CD4-positive, alpha-beta memory T cell (primary cell): Measurements from ENCODE around the gene GPHA2. TPM values are rescaled to one million over a fixed set of nuclear protein-coding genes. Genes with fewer than 3 reads are reported as not detected.

Source experiments
- CTCF ChIA-PET: fragments of 350-600 bp; sonication (Branson Sonifier 250); formaldehyde crosslinking; loops from one replicate; lab custom pipeline; 2021; ENCODE audit warnings: inconsistent platforms; ENCODE audit not compliant: partially characterized antibody; lab: Charles Lee
- POLR2A ChIA-PET: fragments of 350-600 bp; sonication (Branson Sonifier 250); formaldehyde crosslinking; loops from one replicate; lab custom pipeline; 2021; ENCODE audit not compliant: partially characterized antibody; lab: Charles Lee
- DNase-seq, 5 donors: peaks; one replicate each; pipeline versions ENCODE4 v3.0.0 to v3.0.0-alpha.2; 2020 to 2022; ENCODE audit warnings: mixed read lengths in 1 of 5
- H3K27ac ChIP-seq: one replicate; pipeline ENCODE4 v1.7.0; 2013; ENCODE audit warnings: low read depth, low read length
- H3K27me3 ChIP-seq: 2 replicates; pipeline ENCODE4 v1.7.0; 2013; ENCODE audit warnings: mild to moderate bottlenecking, low read length, moderate library complexity; ENCODE audit not compliant: insufficient read depth
- H3K36me3 ChIP-seq: 2 replicates; pipeline ENCODE4 v1.7.0; 2013; ENCODE audit warnings: mild to moderate bottlenecking, low read length, moderate library complexity; ENCODE audit not compliant: insufficient read depth
- H3K4me1 ChIP-seq: 2 replicates; pipeline ENCODE4 v1.7.0; 2013; ENCODE audit warnings: mild to moderate bottlenecking, low read length, moderate library complexity; ENCODE audit not compliant: insufficient read depth
- H3K4me3 ChIP-seq, 2 donors: one replicate each; pipeline ENCODE4 v1.7.0; 2013; ENCODE audit warnings: low read length in 2 of 2, mild to moderate bottlenecking in 1 of 2
- H3K9me3 ChIP-seq, 2 donors: one replicate each; pipeline ENCODE4 v1.7.0; 2013; ENCODE audit warnings: low read length in 2 of 2, control low read depth in 1 of 2; ENCODE audit not compliant: control insufficient read depth in 1 of 2
- H3K27ac Mint-ChIP-seq, 7 donors: one replicate each; pipeline ENCODE4 v1.8.0; 2020 to 2021; ENCODE audit warnings: mixed read lengths in 7 of 7, mild to moderate bottlenecking in 6 of 7, inconsistent platforms in 3 of 7, moderate library complexity in 3 of 7
- H3K27me3 Mint-ChIP-seq, 2 donors: one replicate each; pipeline ENCODE4 v1.8.0; 2020 to 2021; ENCODE audit warnings: mixed read lengths in 2 of 2
- H3K36me3 Mint-ChIP-seq, 2 donors: one replicate each; pipeline ENCODE4 v1.8.0; 2020 to 2021; ENCODE audit warnings: mixed read lengths in 2 of 2, inconsistent platforms in 1 of 2, mild to moderate bottlenecking in 1 of 2
- H3K4me1 Mint-ChIP-seq, 4 donors: one replicate each; pipeline ENCODE4 v1.8.0; 2020 to 2021; ENCODE audit warnings: mixed read lengths in 4 of 4, mild to moderate bottlenecking in 1 of 4
- H3K4me3 Mint-ChIP-seq, 8 donors: one replicate each; pipeline ENCODE4 v1.8.0; 2020 to 2021; ENCODE audit warnings: mixed read lengths in 8 of 8, mild to moderate bottlenecking in 7 of 8, moderate library complexity in 6 of 8, inconsistent platforms in 3 of 8
- H3K9me3 Mint-ChIP-seq, 8 donors: one replicate each; pipeline ENCODE4 v1.8.0; 2020 to 2021; ENCODE audit warnings: mixed read lengths in 8 of 8, mild to moderate bottlenecking in 5 of 8, inconsistent platforms in 3 of 8, moderate library complexity in 1 of 8
- intact Hi-C: fragments of 100-400 bp; cut with micrococcal nuclease; formaldehyde crosslinking; loops from one replicate; pipeline ENCODE4 v1.15.1; 2023
- polyA plus RNA-seq, 2 donors: library from polyadenylated mRNA; unstranded; fragments of 300-500 nt; fragmentation: Illumina TruSeq; gene quantifications; one replicate each; pipeline ENCODE4 v1.2.3, GENCODE V29; 2021
- total RNA-seq, 2 experiments: library from RNA; stranded (reverse); gene quantifications; one replicate each; pipeline ENCODE4 v1.2.3, GENCODE V29; 2021

Gene GPHA2
- total and polyA plus RNA-seq, 4 experiments from 2014 or later = 0.47 TPM; not detected in 3

GRCh38 chr11:64924910-64925284, 10.8 kb downstream of the GPHA2 start:
- intact Hi-C loops = loop anchor here (1.0 to 2.0 kb wide), 6 partner anchors 9 to 188 kb away; partner anchors contain the start of genes CDCA5, EHD1, SNX15 and ZFPL1
- POLR2A ChIA-PET = interaction anchor here (0.8 to 5.7 kb wide), 22 partner anchors 9 to 690 kb away, joined by 3 to 46 read pairs (median 8); partner anchors contain the start of genes ARL2, ATG2A, CDC42BPG and EHD1

GRCh38 chr11:64923944-64924909, 11.5 kb downstream of the GPHA2 start, which contains the start of gene PPP2R5B:
Gene PPP2R5B (plus strand): TSS chr11:64924689. CDS start chr11:64925735, 1,046 bp downstream.
- Histone ChIP-seq H3K27ac (peak within 1 kb of the TSS; percentile 78), H3K4me3 (peak within 1 kb of the TSS; percentile 61 to 85), H3K36me3 (no peaks in the 10 kb centered on the region), H3K4me1 (peaks cover 20% of the 10 kb centered on the region), H3K27me3 (no peaks in the 10 kb centered on the region), H3K9me3 (no peaks in the 10 kb centered on the region)
- ChIA-PET CTCF (interaction anchor here (0.9 to 1.5 kb wide), 4 partner anchors 31 to 80 kb away, joined by 3 to 4 read pairs (median 4); partner anchors contain the start of genes CDC42BPG, EHD1 and MAJIN), POLR2A (interaction anchor here (0.8 to 5.7 kb wide), 24 partner anchors 9 to 691 kb away, joined by 3 to 46 read pairs (median 7); partner anchors contain the start of genes ARL2, ATG2A, CDC42BPG and EHD1)
- Mint-ChIP-seq H3K27me3 (no peaks in the 10 kb centered on the region), H3K4me1 (peaks cover 9 to 15% (median 11%) of the 10 kb centered on the region in 4 donors), H3K4me3 (peak within 1 kb of the TSS; percentile 93 to 99 (median 96)), H3K9me3 (no peaks in the 10 kb centered on the region), H3K36me3 (peaks cover 0 to 17% of the 10 kb centered on the region in 2 donors), H3K27ac (peak within 1 kb of the TSS; percentile 98 to 100 (median 99))
- intact Hi-C loops = loop anchor here (1.0 to 2.0 kb wide), 6 partner anchors 8 to 189 kb away; partner anchors contain the start of genes CDCA5, EHD1, SNX15 and ZFPL1
- DNase-seq = peak; percentile 87 to 95 (median 90)

More at GRCh38 chr11:64924910-64925284, 10.8 kb downstream of the GPHA2 start:
- peaks cover 3 to 19% of the 10 kb centered on the region in 2 donors for H3K36me3 Mint-ChIP-seq
- H3K4me1 ChIP-seq = peaks cover 20% of the 10 kb centered on the region
- H3K4me3 ChIP-seq = peak overlapping the region; percentile 61 to 69
- DNase-seq = no peak
- no peaks in the 10 kb centered on the region for H3K27me3 ChIP-seq
- peaks cover 9 to 15% (median 11%) of the 10 kb centered on the region in 4 donors for H3K4me1 Mint-ChIP-seq
- peak overlapping the region in 6 of 7 donors; percentile 46 to 94 (median 89) for H3K27ac Mint-ChIP-seq
- CTCF ChIA-PET = interaction anchor here (0.9 to 1.5 kb wide), 4 partner anchors 32 to 81 kb away, joined by 3 to 4 read pairs (median 4); partner anchors contain the start of genes CDC42BPG, EHD1 and MAJIN
- no peaks in the 10 kb centered on the region for H3K9me3 ChIP-seq
- peak overlapping the region; percentile 83 to 93 (median 88) for H3K4me3 Mint-ChIP-seq
- peak overlapping the region; percentile 78 for H3K27ac ChIP-seq
- H3K36me3 ChIP-seq = peaks cover 2% of the 10 kb centered on the region
- H3K27me3 Mint-ChIP-seq = no peaks in the 10 kb centered on the region
- H3K9me3 Mint-ChIP-seq = no peaks in the 10 kb centered on the region

GRCh38 chr11:64923151-64923661, 12.5 kb downstream of the GPHA2 start:
- CTCF ChIA-PET = no interaction called here
- Histone ChIP-seq H3K27me3 (no peaks in the 10 kb centered on the region), H3K9me3 (no peaks in the 10 kb centered on the region), H3K4me1 (peaks cover 21% of the 10 kb centered on the region), H3K27ac (peak overlapping the region; percentile 78), H3K4me3 (no peak overlapping the region), H3K36me3 (no peaks in the 10 kb centered on the region)
- no peaks in the 10 kb centered on the region for H3K27me3 Mint-ChIP-seq
- H3K4me1 Mint-ChIP-seq = peaks cover 9 to 16% (median 11%) of the 10 kb centered on the region in 4 donors
- DNase-seq = no peak
- peaks cover 0 to 17% of the 10 kb centered on the region in 2 donors for H3K36me3 Mint-ChIP-seq
- POLR2A ChIA-PET = interaction anchor here (1.5 to 5.7 kb wide), 11 partner anchors 8 to 692 kb away, joined by 5 to 46 read pairs (median 10); partner anchors contain the start of genes ARL2, ATG2A, FAU and MAJIN
- peak overlapping the region in 4 of 7 donors; percentile 29 to 99 (median 64) for H3K27ac Mint-ChIP-seq
- intact Hi-C loops = no loop called here
- no peaks in the 10 kb centered on the region for H3K9me3 Mint-ChIP-seq
- peak overlapping the region in 1 of 8 donors; percentile 13 for H3K4me3 Mint-ChIP-seq

- H3K4me1 Mint-ChIP-seq = peaks cover 14 to 29% (median 24%) of the 10 kb centered on the region in 4 donors
- H3K4me3 Mint-ChIP-seq = no peak overlapping the region
- Histone ChIP-seq H3K36me3 (no peaks in the 10 kb centered on the region), H3K27me3 (no peaks in the 10 kb centered on the region), H3K9me3 (no peaks in the 10 kb centered on the region), H3K4me1 (peaks cover 31% of the 10 kb centered on the region), H3K4me3 (no peak overlapping the region), H3K27ac (no peak overlapping the region)
- peaks cover 0 to 17% of the 10 kb centered on the region in 2 donors for H3K36me3 Mint-ChIP-seq
- DNase-seq = no peak
- POLR2A ChIA-PET = no interaction called here
- CTCF ChIA-PET = no interaction called here
- no peaks in the 10 kb centered on the region for H3K27me3 Mint-ChIP-seq
- H3K27ac Mint-ChIP-seq = peak overlapping the region in 1 of 7 donors; percentile 36
- intact Hi-C loops = no loop called here
- H3K9me3 Mint-ChIP-seq = no peaks in the 10 kb centered on the region
These were observed 14.3 kb downstream of the GPHA2 start for GRCh38 chr11:64921384-64921783.

GRCh38 chr11:64920124-64920523, 15.6 kb downstream of the GPHA2 start:
- H3K4me1 Mint-ChIP-seq = peaks cover 20 to 40% (median 30%) of the 10 kb centered on the region in 4 donors
- H3K27ac Mint-ChIP-seq = no peak overlapping the region
- ChIA-PET CTCF (interaction anchor here (0.6 kb wide), 1 partner anchor 31 kb away, joined by 3 read pairs; no protein-coding TSS in a partner anchor), POLR2A (no interaction called here)
- H3K27me3 ChIP-seq = no peaks in the 10 kb centered on the region
- no peak for DNase-seq
- H3K9me3 Mint-ChIP-seq = no peaks in the 10 kb centered on the region
- no peak overlapping the region for H3K27ac ChIP-seq
- intact Hi-C loops = no loop called here
- peaks cover 39% of the 10 kb centered on the region for H3K4me1 ChIP-seq
- no peaks in the 10 kb centered on the region for H3K27me3 Mint-ChIP-seq
- H3K36me3 Mint-ChIP-seq = peaks cover 0 to 22% of the 10 kb centered on the region in 2 donors
- H3K36me3 ChIP-seq = no peaks in the 10 kb centered on the region
- H3K9me3 ChIP-seq = no peaks in the 10 kb centered on the region
- H3K4me3 ChIP-seq = no peak overlapping the region
- H3K4me3 Mint-ChIP-seq = no peak overlapping the region

- Histone ChIP-seq H3K9me3 (no peaks in the 10 kb centered on the region), H3K27me3 (no peaks in the 10 kb centered on the region), H3K36me3 (no peaks in the 10 kb centered on the region), H3K4me3 (no peak overlapping the region), H3K27ac (no peak overlapping the region), H3K4me1 (peaks cover 38% of the 10 kb centered on the region)
- H3K4me3 Mint-ChIP-seq = no peak overlapping the region
- peaks cover 21 to 39% (median 29%) of the 10 kb centered on the region in 4 donors for H3K4me1 Mint-ChIP-seq
- no peak for DNase-seq
- intact Hi-C loops = loop anchor here (5.0 kb wide), 1 partner anchor 1348 kb away; the partner anchor contains the start of gene RAB1B
- H3K27ac Mint-ChIP-seq = no peak overlapping the region
- CTCF ChIA-PET = interaction anchor here (0.6 kb wide), 1 partner anchor 32 kb away, joined by 3 read pairs; no protein-coding TSS in a partner anchor
- POLR2A ChIA-PET = no interaction called here
- H3K36me3 Mint-ChIP-seq = peaks cover under 1 to 20% of the 10 kb centered on the region in 2 donors
- H3K9me3 Mint-ChIP-seq = no peaks in the 10 kb centered on the region
- H3K27me3 Mint-ChIP-seq = no peaks in the 10 kb centered on the region
These were observed 16.1 kb downstream of the GPHA2 start for GRCh38 chr11:64919627-64920026.
